ENCODE measurements around the gene CEACAM1. TPM values are rescaled to one million over a fixed set of nuclear protein-coding genes. Genes with fewer than 3 reads are reported as not detected.

CEACAM1 gene
- total and polyA plus RNA-seq, 2 experiments from 2014 or later: 0.63 to 3.0 TPM

DNA sequence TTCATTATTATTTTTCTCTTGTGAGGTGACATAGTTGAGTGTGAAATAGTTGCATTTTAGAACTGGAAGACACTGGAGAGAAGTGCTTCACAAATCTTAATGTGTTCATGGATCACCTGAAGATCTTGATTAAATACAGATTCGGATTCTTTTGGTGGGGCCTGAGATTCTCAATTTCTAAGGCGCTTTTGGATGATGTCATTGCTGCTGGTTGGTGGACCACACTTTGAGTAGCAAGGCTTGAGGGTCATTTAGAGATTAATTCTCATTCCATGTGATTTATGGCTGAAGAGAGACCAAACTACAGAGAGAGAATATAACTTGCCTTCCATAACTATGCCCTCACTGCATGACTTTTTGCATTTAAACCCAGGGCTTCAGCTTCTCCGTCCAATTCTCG is 39.3 kb upstream of the CEACAM1 start (continued):
- TF ChIP-seq, protein P1, sequence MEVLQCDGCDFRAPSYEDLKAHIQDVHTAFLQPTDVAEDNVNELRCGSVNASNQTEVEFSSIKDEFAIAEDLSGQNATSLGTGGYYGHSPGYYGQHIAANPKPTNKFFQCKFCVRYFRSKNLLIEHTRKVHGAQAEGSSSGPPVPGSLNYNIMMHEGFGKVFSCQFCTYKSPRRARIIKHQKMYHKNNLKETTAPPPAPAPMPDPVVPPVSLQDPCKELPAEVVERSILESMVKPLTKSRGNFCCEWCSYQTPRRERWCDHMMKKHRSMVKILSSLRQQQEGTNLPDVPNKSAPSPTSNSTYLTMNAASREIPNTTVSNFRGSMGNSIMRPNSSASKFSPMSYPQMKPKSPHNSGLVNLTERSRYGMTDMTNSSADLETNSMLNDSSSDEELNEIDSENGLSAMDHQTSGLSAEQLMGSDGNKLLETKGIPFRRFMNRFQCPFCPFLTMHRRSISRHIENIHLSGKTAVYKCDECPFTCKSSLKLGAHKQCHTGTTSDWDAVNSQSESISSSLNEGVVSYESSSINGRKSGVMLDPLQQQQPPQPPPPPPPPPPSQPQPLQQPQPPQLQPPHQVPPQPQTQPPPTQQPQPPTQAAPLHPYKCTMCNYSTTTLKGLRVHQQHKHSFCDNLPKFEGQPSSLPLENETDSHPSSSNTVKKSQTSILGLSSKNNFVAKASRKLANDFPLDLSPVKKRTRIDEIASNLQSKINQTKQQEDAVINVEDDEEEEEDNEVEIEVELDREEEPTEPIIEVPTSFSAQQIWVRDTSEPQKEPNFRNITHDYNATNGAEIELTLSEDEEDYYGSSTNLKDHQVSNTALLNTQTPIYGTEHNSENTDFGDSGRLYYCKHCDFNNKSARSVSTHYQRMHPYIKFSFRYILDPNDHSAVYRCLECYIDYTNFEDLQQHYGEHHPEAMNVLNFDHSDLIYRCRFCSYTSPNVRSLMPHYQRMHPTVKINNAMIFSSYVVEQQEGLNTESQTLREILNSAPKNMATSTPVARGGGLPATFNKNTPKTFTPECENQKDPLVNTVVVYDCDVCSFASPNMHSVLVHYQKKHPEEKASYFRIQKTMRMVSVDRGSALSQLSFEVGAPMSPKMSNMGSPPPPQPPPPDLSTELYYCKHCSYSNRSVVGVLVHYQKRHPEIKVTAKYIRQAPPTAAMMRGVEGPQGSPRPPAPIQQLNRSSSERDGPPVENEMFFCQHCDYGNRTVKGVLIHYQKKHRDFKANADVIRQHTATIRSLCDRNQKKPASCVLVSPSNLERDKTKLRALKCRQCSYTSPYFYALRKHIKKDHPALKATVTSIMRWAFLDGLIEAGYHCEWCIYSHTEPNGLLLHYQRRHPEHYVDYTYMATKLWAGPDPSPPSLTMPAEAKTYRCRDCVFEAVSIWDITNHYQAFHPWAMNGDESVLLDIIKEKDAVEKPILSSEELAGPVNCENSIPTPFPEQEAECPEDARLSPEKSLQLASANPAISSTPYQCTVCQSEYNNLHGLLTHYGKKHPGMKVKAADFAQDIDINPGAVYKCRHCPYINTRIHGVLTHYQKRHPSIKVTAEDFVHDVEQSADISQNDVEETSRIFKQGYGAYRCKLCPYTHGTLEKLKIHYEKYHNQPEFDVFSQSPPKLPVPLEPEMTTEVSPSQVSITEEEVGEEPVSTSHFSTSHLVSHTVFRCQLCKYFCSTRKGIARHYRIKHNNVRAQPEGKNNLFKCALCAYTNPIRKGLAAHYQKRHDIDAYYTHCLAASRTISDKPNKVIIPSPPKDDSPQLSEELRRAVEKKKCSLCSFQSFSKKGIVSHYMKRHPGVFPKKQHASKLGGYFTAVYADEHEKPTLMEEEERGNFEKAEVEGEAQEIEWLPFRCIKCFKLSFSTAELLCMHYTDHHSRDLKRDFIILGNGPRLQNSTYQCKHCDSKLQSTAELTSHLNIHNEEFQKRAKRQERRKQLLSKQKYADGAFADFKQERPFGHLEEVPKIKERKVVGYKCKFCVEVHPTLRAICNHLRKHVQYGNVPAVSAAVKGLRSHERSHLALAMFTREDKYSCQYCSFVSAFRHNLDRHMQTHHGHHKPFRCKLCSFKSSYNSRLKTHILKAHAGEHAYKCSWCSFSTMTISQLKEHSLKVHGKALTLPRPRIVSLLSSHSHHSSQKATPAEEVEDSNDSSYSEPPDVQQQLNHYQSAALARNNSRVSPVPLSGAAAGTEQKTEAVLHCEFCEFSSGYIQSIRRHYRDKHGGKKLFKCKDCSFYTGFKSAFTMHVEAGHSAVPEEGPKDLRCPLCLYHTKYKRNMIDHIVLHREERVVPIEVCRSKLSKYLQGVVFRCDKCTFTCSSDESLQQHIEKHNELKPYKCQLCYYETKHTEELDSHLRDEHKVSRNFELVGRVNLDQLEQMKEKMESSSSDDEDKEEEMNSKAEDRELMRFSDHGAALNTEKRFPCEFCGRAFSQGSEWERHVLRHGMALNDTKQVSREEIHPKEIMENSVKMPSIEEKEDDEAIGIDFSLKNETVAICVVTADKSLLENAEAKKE (CRISPR knock-in tag; IDR thresholded peaks at IDR 0.05): no peak

GRCh38 chr19:42563352-42564210 is 35.3 kb upstream of the CEACAM1 start:
- Histone ChIP-seq H3K27ac (ENCODE audit: low read depth) (no peak overlapping the region), H3K9me2 (ENCODE audit: insufficient read depth) (no peaks in the 10 kb centered on the region), H3K27me3 (ENCODE audit: insufficient read depth) (no peaks in the 10 kb centered on the region), H3F3A (replicated peaks; ENCODE audit: low read depth) (no peaks in the 10 kb centered on the region), H2AFZ (no peak overlapping the region), H3K36me3 (ENCODE audit: insufficient read depth) (no peaks in the 10 kb centered on the region), H3K79me2 (replicated peaks; ENCODE audit: insufficient read depth) (no peaks in the 10 kb centered on the region), H4K20me1 (replicated peaks; ENCODE audit: insufficient read depth) (no peaks in the 10 kb centered on the region), H3K4me3 (no peak overlapping the region), H3K4me1 (ENCODE audit: insufficient read depth) (peaks cover 14% of the 10 kb centered on the region), H3K4me2 (no peak overlapping the region)
- ATAC-seq (peak; percentile 86), DNase-seq (ENCODE audit: low spot score) (peak; percentile 87)
- no peak overlapping the region for H3K4me3 Mint-ChIP-seq
- peaks cover 3% of the 10 kb centered on the region for H3K27me3 Mint-ChIP-seq (ENCODE audit: insufficient read depth, low read depth, poor library complexity)
- no peaks in the 10 kb centered on the region; the same call in 2 of the 3 replicates for H3K9me3 Mint-ChIP-seq
- H3K36me3 Mint-ChIP-seq (ENCODE audit: low read depth): no peaks in the 10 kb centered on the region
- H3K27ac Mint-ChIP-seq: no peak overlapping the region
- TF ChIP-seq, protein P1 (CRISPR knock-in tag; IDR thresholded peaks at IDR 0.05): no peak
- TF ChIP-seq CTCF (conservative IDR thresholded peaks at IDR 0.05; ENCODE audit: low read depth in 2 of 2): peak; percentile 76 to 80
- peaks cover 11% of the 10 kb centered on the region for H3K4me1 Mint-ChIP-seq

Measured in GM23338 (cell line).